ENCODE results near the gene PRTG. TPM values are rescaled to one million over a fixed set of nuclear protein-coding genes. Genes with fewer than 3 reads are reported as not detected.

The PRTG gene
- total and polyA plus RNA-seq, 2 of the 13 experiments (the other 11 are each of a cell fraction or from before 2014, with no cell fraction given) = 13.2 to 22.3 TPM

GRCh38 chr15:55742498-55742926 is 440 bp downstream of the PRTG start (continued):
- TF ChIP-seq ZNF552 (CRISPR knock-in tag; IDR thresholded peaks at IDR 0.05; ENCODE audit: borderline replicate concordance) (no peak), ZNF879 (CRISPR knock-in tag; IDR thresholded peaks at IDR 0.05) (0 out of 2 replicates have a peak, but pooled peaks have one; percentile 39), ZMAT3 (CRISPR knock-in tag; conservative IDR thresholded peaks at IDR 0.05) (no peak), ZZZ3 (CRISPR knock-in tag; IDR thresholded peaks at IDR 0.05; ENCODE audit: borderline replicate concordance) (no peak; the same call in 1 of the 2 replicates), JARID2 (CRISPR knock-in tag; IDR thresholded peaks at IDR 0.05; ENCODE audit: insufficient replicate concordance) (no peak), ZNF468 (CRISPR knock-in tag; IDR thresholded peaks at IDR 0.05) (no peak), TAF1 (CRISPR knock-in tag; IDR thresholded peaks at IDR 0.05) (no peak), NFE2L2 (IDR thresholded peaks at IDR 0.05; ENCODE audit: low read length) (no peak), ZNF276 (CRISPR knock-in tag; IDR thresholded peaks at IDR 0.05; ENCODE audit: low read depth) (no peak), JUN (CRISPR knock-in tag; IDR thresholded peaks at IDR 0.05) (no peak), NFIC (IDR thresholded peaks at IDR 0.05; ENCODE audit: low read length) (no peak), STAG1 (CRISPR knock-in tag; IDR thresholded peaks at IDR 0.05) (no peak), TOPORS (CRISPR knock-in tag; IDR thresholded peaks at IDR 0.05) (no peak), NFYB (CRISPR knock-in tag; IDR thresholded peaks at IDR 0.05) (no peak), CENPT (CRISPR knock-in tag; IDR thresholded peaks at IDR 0.05; ENCODE audit: low read depth) (no peak), ARNT2 (CRISPR knock-in tag; IDR thresholded peaks at IDR 0.05; ENCODE audit: low read depth) (no peak), KDM1A (CRISPR knock-in tag; IDR thresholded peaks at IDR 0.05) (no peak), TFDP2 (CRISPR knock-in tag; IDR thresholded peaks at IDR 0.05) (no peak; the same call in 1 of the 2 replicates), FOXA3 (CRISPR knock-in tag; IDR thresholded peaks at IDR 0.05) (no peak), ETS1 (CRISPR knock-in tag; IDR thresholded peaks at IDR 0.05) (0 out of 2 replicates have a peak, but pooled peaks have one; percentile 0)
- TF ChIP-seq, protein P1, sequence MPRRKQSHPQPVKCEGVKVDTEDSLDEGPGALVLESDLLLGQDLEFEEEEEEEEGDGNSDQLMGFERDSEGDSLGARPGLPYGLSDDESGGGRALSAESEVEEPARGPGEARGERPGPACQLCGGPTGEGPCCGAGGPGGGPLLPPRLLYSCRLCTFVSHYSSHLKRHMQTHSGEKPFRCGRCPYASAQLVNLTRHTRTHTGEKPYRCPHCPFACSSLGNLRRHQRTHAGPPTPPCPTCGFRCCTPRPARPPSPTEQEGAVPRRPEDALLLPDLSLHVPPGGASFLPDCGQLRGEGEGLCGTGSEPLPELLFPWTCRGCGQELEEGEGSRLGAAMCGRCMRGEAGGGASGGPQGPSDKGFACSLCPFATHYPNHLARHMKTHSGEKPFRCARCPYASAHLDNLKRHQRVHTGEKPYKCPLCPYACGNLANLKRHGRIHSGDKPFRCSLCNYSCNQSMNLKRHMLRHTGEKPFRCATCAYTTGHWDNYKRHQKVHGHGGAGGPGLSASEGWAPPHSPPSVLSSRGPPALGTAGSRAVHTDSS (CRISPR knock-in tag; conservative IDR thresholded peaks at IDR 0.05) = no peak
- TF ChIP-seq, protein P2, sequence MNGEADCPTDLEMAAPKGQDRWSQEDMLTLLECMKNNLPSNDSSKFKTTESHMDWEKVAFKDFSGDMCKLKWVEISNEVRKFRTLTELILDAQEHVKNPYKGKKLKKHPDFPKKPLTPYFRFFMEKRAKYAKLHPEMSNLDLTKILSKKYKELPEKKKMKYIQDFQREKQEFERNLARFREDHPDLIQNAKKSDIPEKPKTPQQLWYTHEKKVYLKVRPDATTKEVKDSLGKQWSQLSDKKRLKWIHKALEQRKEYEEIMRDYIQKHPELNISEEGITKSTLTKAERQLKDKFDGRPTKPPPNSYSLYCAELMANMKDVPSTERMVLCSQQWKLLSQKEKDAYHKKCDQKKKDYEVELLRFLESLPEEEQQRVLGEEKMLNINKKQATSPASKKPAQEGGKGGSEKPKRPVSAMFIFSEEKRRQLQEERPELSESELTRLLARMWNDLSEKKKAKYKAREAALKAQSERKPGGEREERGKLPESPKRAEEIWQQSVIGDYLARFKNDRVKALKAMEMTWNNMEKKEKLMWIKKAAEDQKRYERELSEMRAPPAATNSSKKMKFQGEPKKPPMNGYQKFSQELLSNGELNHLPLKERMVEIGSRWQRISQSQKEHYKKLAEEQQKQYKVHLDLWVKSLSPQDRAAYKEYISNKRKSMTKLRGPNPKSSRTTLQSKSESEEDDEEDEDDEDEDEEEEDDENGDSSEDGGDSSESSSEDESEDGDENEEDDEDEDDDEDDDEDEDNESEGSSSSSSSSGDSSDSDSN (CRISPR knock-in tag; IDR thresholded peaks at IDR 0.05) = no peak
- TF ChIP-seq, protein P3, sequence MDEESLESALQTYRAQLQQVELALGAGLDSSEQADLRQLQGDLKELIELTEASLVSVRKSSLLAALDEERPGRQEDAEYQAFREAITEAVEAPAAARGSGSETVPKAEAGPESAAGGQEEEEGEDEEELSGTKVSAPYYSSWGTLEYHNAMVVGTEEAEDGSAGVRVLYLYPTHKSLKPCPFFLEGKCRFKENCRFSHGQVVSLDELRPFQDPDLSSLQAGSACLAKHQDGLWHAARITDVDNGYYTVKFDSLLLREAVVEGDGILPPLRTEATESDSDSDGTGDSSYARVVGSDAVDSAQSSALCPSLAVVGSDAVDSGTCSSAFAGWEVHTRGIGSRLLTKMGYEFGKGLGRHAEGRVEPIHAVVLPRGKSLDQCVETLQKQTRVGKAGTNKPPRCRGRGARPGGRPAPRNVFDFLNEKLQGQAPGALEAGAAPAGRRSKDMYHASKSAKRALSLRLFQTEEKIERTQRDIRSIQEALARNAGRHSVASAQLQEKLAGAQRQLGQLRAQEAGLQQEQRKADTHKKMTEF (CRISPR knock-in tag; IDR thresholded peaks at IDR 0.05) = no peak

Data from HepG2 (cell line).